Lung (tissue), 12 donors: ENCODE results near the gene PTPN3. TPM values are rescaled to one million over a fixed set of nuclear protein-coding genes. Genes with fewer than 3 reads are reported as not detected.
A peak's percentile ranks its signal among the peaks of the same experiment; 100 is the strongest.

Experiments used
- ATAC-seq: fragments of 200-7000 bp; cut with Tn5 transposase; one replicate; pipeline ENCODE4 v1.9.1; 2020; ENCODE audit warnings: moderate number of reproducible peaks; ENCODE audit not compliant: insufficient read depth, low FRiP score
- DNase-seq, 3 donors: peaks; one replicate each; pipeline ENCODE4 v3.0.0-alpha.2; 2013 to 2017
- H3K27ac ChIP-seq, 2 donors: one replicate each; pipeline ENCODE4 v1.5.1; 2013; ENCODE audit warnings: mild to moderate bottlenecking in 2 of 2, moderate library complexity in 2 of 2, control low read depth in 1 of 2, inconsistent platforms in 1 of 2, low read depth in 1 of 2, low read length in 1 of 2
- H3K27me3 ChIP-seq, 3 donors: one replicate each; pipeline ENCODE4 v1.5.1; 2013; ENCODE audit warnings: low read length in 2 of 3; ENCODE audit not compliant: control insufficient read depth in 3 of 3, insufficient read depth in 3 of 3
- H3K36me3 ChIP-seq, 4 donors: one replicate each; pipeline ENCODE4 v1.5.1; 2013; ENCODE audit warnings: low read length in 4 of 4, mild to moderate bottlenecking in 1 of 4, moderate library complexity in 1 of 4; ENCODE audit not compliant: control insufficient read depth in 4 of 4, insufficient read depth in 4 of 4
- H3K4me1 ChIP-seq, 5 donors: one replicate each; pipeline ENCODE4 v1.5.1; 2013; ENCODE audit warnings: low read length in 5 of 5, mild to moderate bottlenecking in 2 of 5, moderate library complexity in 1 of 5; ENCODE audit not compliant: control insufficient read depth in 5 of 5, insufficient read depth in 5 of 5
- H3K4me3 ChIP-seq: one replicate; pipeline ENCODE4 v1.5.1; 2013; ENCODE audit warnings: mild to moderate bottlenecking, control low read depth, moderate library complexity
- H3K9ac ChIP-seq, 2 donors: one replicate each; pipeline ENCODE4 v1.5.1; 2013; ENCODE audit warnings: low read length in 2 of 2, control low read depth in 1 of 2; ENCODE audit not compliant: insufficient read depth in 1 of 2
- H3K9me3 ChIP-seq, 4 donors: one replicate each; pipeline ENCODE4 v1.5.1; 2013; ENCODE audit warnings: low read length in 3 of 4, mild to moderate bottlenecking in 1 of 4, moderate library complexity in 1 of 4; ENCODE audit not compliant: control insufficient read depth in 4 of 4, insufficient read depth in 3 of 4
- WGBS, 2 donors: extraction: QIAGEN DNeasy Blood & Tissue Kit; methylation state at CpG; one replicate each; pipeline ENCODE4 v1.1.7; 2013; 5-methylcytosine and 5-hydroxymethylcytosine counted together
- polyA plus RNA-seq, 2 donors: library from polyadenylated mRNA; stranded (reverse); fragments of 200-250 nt; gene quantifications; one replicate each; pipeline ENCODE4 v1.2.1, GENCODE V29; 2013
- total RNA-seq, 2 donors: library from RNA; depleted of rRNA in 1 of 2; stranded (reverse); fragments of >200 nt in 1 of 2; gene quantifications; one replicate each; pipeline ENCODE4 v1.2.1, GENCODE V29; 2014 to 2021
- TF ChIP-seq, protein P1 (sequence below): IDR thresholded peaks from 2 replicates; pipeline ENCODE4 v1.5.1; 2012; ENCODE audit warnings: mild to moderate bottlenecking; ENCODE audit errors: control extremely low read depth, extremely low read depth
- donor health status: control.
- donor health status: control.
- donor health status: Bipolar disorder and iron deficiency.
- donor health status: healthy.
- donor health status: DM: yes; HTN: yes; CAD: no.

Gene PTPN3
- total and polyA plus RNA-seq, 4 donors: 5.7 to 16.9 (median 11.2) TPM

- no peaks in the 10 kb centered on the region for H3K27me3 ChIP-seq
- no peak overlapping the region for H3K9ac ChIP-seq
- H3K36me3 ChIP-seq: no peaks in the 10 kb centered on the region
- peak; percentile 56 for ATAC-seq
- no peak overlapping the region for H3K27ac ChIP-seq
- H3K4me3 ChIP-seq: no peak overlapping the region
- H3K9me3 ChIP-seq: no peaks in the 10 kb centered on the region
- peak in 2 of 3 donors; percentile 10 to 50 for DNase-seq
- H3K4me1 ChIP-seq: peaks cover 0 to 7% (median 0%) of the 10 kb centered on the region in 5 donors
- TF ChIP-seq, protein P1, sequence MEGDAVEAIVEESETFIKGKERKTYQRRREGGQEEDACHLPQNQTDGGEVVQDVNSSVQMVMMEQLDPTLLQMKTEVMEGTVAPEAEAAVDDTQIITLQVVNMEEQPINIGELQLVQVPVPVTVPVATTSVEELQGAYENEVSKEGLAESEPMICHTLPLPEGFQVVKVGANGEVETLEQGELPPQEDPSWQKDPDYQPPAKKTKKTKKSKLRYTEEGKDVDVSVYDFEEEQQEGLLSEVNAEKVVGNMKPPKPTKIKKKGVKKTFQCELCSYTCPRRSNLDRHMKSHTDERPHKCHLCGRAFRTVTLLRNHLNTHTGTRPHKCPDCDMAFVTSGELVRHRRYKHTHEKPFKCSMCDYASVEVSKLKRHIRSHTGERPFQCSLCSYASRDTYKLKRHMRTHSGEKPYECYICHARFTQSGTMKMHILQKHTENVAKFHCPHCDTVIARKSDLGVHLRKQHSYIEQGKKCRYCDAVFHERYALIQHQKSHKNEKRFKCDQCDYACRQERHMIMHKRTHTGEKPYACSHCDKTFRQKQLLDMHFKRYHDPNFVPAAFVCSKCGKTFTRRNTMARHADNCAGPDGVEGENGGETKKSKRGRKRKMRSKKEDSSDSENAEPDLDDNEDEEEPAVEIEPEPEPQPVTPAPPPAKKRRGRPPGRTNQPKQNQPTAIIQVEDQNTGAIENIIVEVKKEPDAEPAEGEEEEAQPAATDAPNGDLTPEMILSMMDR: no peak
Observed at GRCh38 chr9:109349421-109349846, 148.7 kb downstream of the PTPN3 start.

GRCh38 chr9:109346904-109347303 is 151.2 kb downstream of the PTPN3 start:
- no peak overlapping the region for H3K9ac ChIP-seq
- peaks cover 0 to 8% (median 0%) of the 10 kb centered on the region in 5 donors for H3K4me1 ChIP-seq
- no peak overlapping the region for H3K27ac ChIP-seq
- no peaks in the 10 kb centered on the region for H3K9me3 ChIP-seq
- DNase-seq (no peak), ATAC-seq (no peak)
- no peaks in the 10 kb centered on the region for H3K36me3 ChIP-seq
- H3K27me3 ChIP-seq: no peaks in the 10 kb centered on the region
- TF ChIP-seq, protein P1: no peak
- WGBS, 2 donors: 85 to 89% methylated on average over 3 of the region's 3 CpGs
- no peak overlapping the region for H3K4me3 ChIP-seq

- DNase-seq (no peak), ATAC-seq (no peak)
- TF ChIP-seq, protein P1: no peak
- peak overlapping the region in 1 of 2 donors; percentile 76 for H3K27ac ChIP-seq
- no peaks in the 10 kb centered on the region for H3K27me3 ChIP-seq
- no peak overlapping the region for H3K4me3 ChIP-seq
- no peaks in the 10 kb centered on the region for H3K36me3 ChIP-seq
- whole genome bisulfite sequencing, 2 donors: 70 to 81% methylated on average over 3 of the region's 3 CpGs
- no peaks in the 10 kb centered on the region for H3K9me3 ChIP-seq
- H3K4me1 ChIP-seq: peaks cover 0 to 10% (median 0%) of the 10 kb centered on the region in 5 donors
- H3K9ac ChIP-seq: no peak overlapping the region
Observed at GRCh38 chr9:109344866-109345265, 153.2 kb downstream of the PTPN3 start.

DNA sequence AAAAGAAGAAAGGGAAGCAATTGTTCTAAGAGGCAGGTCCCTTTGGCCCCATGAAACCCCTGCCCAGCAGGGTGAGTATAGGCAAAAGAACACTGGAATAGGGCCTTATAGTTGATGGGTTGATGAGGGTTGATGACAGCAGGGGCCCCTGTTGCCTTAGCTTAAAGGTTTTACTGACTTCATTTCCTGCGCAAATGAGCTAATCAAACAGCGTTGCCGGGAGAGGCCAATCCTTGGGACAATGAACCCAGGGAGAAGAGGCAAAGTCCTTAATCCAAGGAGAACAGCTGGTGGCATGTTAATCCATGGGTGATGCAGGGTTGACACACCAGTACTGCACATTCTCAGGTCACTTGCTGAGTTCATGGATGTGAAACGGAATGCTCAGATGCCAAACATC is 155.2 kb downstream of the PTPN3 start:
- no peaks in the 10 kb centered on the region for H3K9me3 ChIP-seq
- DNase-seq: no peak
- no peak overlapping the region for H3K9ac ChIP-seq
- ATAC-seq: no peak
- no peak overlapping the region for H3K4me3 ChIP-seq
- H3K4me1 ChIP-seq: peaks cover 0 to 10% (median 0%) of the 10 kb centered on the region in 5 donors
- WGBS, 2 donors: 90 to 94% methylated on average over 4 of the region's 4 CpGs
- peak overlapping the region in 1 of 2 donors; percentile 33 for H3K27ac ChIP-seq
- H3K36me3 ChIP-seq: no peaks in the 10 kb centered on the region
- TF ChIP-seq, protein P1: no peak
- H3K27me3 ChIP-seq: no peaks in the 10 kb centered on the region
